ENCODE results near the gene SND1. TPM values are rescaled to one million over a fixed set of nuclear protein-coding genes. Genes with fewer than 3 reads are reported as not detected.

SND1 gene
- total and polyA plus RNA-seq, 2 donors (not counting 1 experiment from before 2014, with no cell fraction given), result 44.4 to 165 TPM

DNA sequence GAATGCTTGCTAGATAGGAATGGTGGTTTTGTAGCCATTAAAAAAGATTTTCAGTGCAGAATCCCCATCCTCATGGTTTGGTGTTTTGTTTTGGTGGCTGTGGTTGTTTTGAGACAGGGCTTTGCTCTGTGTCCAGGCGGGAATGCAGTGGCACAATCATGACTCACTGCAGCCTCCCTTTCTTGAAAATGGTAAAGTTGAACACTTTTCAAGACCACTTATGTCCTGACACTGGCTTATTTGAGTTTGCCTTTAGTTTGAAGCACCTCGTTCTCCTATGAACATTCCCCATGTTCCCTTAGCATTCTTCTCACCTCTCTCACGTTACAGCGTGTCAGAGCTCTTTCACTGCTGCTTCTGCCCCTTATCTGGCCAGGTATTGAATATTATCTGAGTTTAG is 239.2 kb downstream of the SND1 start:
- H3K4me2 ChIP-seq (replicated peaks; ENCODE audit: low read depth, low read length, poor library complexity, severe bottlenecking), result no peak overlapping the region
- intact Hi-C loops (cut with micrococcal nuclease), result no loop called here
- ChIA-PET POLR2A (no interaction called here), CTCF (no interaction called here)
- no peaks in the 10 kb centered on the region for H4K20me1 ChIP-seq (ENCODE audit: control insufficient read depth, insufficient read depth, low read length, poor library complexity, severe bottlenecking)
- no peaks in the 10 kb centered on the region for H3K4me1 ChIP-seq (ENCODE audit: control insufficient read depth in 2 of 2, insufficient read depth in 2 of 2, low read length in 2 of 2)
- no peak for ATAC-seq (ENCODE audit: low read depth)
- H3K4me3 Mint-ChIP-seq, result no peak overlapping the region
- no peak overlapping the region for H3K9ac ChIP-seq (ENCODE audit: low read length)
- peaks cover 4% of the 10 kb centered on the region for H3K79me2 ChIP-seq (ENCODE audit: control insufficient read depth, insufficient read depth, low read length)
- no peaks in the 10 kb centered on the region for H3K27me3 Mint-ChIP-seq
- H3K9me3 Mint-ChIP-seq (ENCODE audit: insufficient read depth), result no peaks in the 10 kb centered on the region
- H2AFZ ChIP-seq (ENCODE audit: insufficient read depth, low read depth, low read length, poor library complexity, severe bottlenecking), result no peak overlapping the region
- no peak for TF ChIP-seq EZH2 (IDR thresholded peaks at IDR 0.05; ENCODE audit: borderline replicate concordance, insufficient read depth, low read depth, low read length, poor library complexity, severe bottlenecking)
- TF ChIP-seq, protein P1, sequence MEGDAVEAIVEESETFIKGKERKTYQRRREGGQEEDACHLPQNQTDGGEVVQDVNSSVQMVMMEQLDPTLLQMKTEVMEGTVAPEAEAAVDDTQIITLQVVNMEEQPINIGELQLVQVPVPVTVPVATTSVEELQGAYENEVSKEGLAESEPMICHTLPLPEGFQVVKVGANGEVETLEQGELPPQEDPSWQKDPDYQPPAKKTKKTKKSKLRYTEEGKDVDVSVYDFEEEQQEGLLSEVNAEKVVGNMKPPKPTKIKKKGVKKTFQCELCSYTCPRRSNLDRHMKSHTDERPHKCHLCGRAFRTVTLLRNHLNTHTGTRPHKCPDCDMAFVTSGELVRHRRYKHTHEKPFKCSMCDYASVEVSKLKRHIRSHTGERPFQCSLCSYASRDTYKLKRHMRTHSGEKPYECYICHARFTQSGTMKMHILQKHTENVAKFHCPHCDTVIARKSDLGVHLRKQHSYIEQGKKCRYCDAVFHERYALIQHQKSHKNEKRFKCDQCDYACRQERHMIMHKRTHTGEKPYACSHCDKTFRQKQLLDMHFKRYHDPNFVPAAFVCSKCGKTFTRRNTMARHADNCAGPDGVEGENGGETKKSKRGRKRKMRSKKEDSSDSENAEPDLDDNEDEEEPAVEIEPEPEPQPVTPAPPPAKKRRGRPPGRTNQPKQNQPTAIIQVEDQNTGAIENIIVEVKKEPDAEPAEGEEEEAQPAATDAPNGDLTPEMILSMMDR (IDR thresholded peaks at IDR 0.05), result no peak
- 100% methylated on average over 1 of the region's 4 CpGs for WGBS (ENCODE audit: insufficient coverage)
- no peak overlapping the region for H3K4me3 ChIP-seq (ENCODE audit: control extremely low read depth in 1 of 5, extremely low read depth in 1 of 5, insufficient read depth in 1 of 5, low read depth in 2 of 5, low read length in 4 of 5)
- H3K4me1 Mint-ChIP-seq, result peaks cover 5% of the 10 kb centered on the region
- H3K9me3 ChIP-seq (ENCODE audit: control extremely low read depth in 1 of 3, control insufficient read depth in 2 of 3, insufficient read depth in 1 of 3, low read length in 2 of 3), result no peaks in the 10 kb centered on the region
- DNase-seq, result no peak
- no peak overlapping the region for H3K27ac Mint-ChIP-seq
- H3K27ac ChIP-seq (ENCODE audit: low read length in 2 of 2), result no peak overlapping the region
- peaks cover 0 to 31% of the 10 kb centered on the region in 2 experiments for H3K36me3 ChIP-seq (replicated peaks in 1 of 2; ENCODE audit: control extremely low read depth in 1 of 2, control insufficient read depth in 1 of 2, extremely low read depth in 1 of 2, insufficient read depth in 2 of 2, low read length in 1 of 2)
- no peaks in the 10 kb centered on the region for H3K27me3 ChIP-seq (replicated peaks in 1 of 4; ENCODE audit: control extremely low read depth in 1 of 4, control insufficient read depth in 3 of 4, insufficient read depth in 4 of 4, low read length in 3 of 4)

DNA sequence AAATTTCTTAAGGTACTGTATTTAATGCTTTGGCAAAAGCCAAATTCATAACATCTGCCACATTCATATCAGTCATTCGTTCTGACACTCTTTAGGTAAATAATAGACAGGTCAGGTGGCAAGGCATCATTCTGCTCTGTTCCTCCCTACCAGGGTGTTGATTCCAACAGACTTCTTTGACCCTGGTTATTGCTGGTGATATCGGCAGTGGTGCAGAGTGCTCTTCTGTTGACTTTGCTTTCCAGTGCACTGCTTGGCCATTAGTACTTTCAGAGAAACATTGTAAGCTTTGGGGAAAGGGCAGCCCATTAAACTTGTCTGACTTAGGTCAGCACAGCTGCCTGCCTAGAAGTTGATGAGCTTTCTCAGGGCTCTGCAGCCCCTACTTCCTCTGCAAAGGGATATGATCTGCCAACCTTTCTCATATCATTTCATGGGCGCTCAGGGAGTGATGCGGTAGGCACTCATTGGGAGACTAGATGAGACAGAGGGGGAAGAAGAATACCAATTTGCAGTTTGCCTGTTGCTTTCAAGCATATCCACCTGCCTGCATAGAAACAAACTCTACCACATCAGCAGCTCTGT is 240.0 kb downstream of the SND1 start:
- Histone ChIP-seq H3K4me2 (replicated peaks; ENCODE audit: low read depth, low read length, poor library complexity, severe bottlenecking) (no peak overlapping the region), H3K36me3 (replicated peaks in 1 of 2; ENCODE audit: control extremely low read depth in 1 of 2, control insufficient read depth in 1 of 2, extremely low read depth in 1 of 2, insufficient read depth in 2 of 2, low read length in 1 of 2) (peaks cover 0 to 31% of the 10 kb centered on the region in 2 experiments), H3K9me3 (ENCODE audit: control extremely low read depth in 1 of 3, control insufficient read depth in 2 of 3, insufficient read depth in 1 of 3, low read length in 2 of 3) (no peaks in the 10 kb centered on the region), H3K4me1 (ENCODE audit: control insufficient read depth in 2 of 2, insufficient read depth in 2 of 2, low read length in 2 of 2) (no peaks in the 10 kb centered on the region), H3K9ac (ENCODE audit: low read length) (no peak overlapping the region), H3K79me2 (ENCODE audit: control insufficient read depth, insufficient read depth, low read length) (peaks cover 9% of the 10 kb centered on the region), H2AFZ (ENCODE audit: insufficient read depth, low read depth, low read length, poor library complexity, severe bottlenecking) (no peak overlapping the region), H3K4me3 (ENCODE audit: control extremely low read depth in 1 of 5, extremely low read depth in 1 of 5, insufficient read depth in 1 of 5, low read depth in 2 of 5, low read length in 4 of 5) (no peak overlapping the region), H3K27ac (ENCODE audit: low read length in 2 of 2) (no peak overlapping the region), H4K20me1 (ENCODE audit: control insufficient read depth, insufficient read depth, low read length, poor library complexity, severe bottlenecking) (no peaks in the 10 kb centered on the region), H3K27me3 (replicated peaks in 1 of 4; ENCODE audit: control extremely low read depth in 1 of 4, control insufficient read depth in 3 of 4, insufficient read depth in 4 of 4, low read length in 3 of 4) (no peaks in the 10 kb centered on the region)
- TF ChIP-seq EZH2 (IDR thresholded peaks at IDR 0.05; ENCODE audit: borderline replicate concordance, insufficient read depth, low read depth, low read length, poor library complexity, severe bottlenecking), result no peak
- ChIA-PET POLR2A (no interaction called here), CTCF (no interaction called here)
- no CpG with 5 or more reads among the region's 4 CpGs for WGBS (ENCODE audit: insufficient coverage)
- Mint-ChIP-seq H3K4me1 (peaks cover 5% of the 10 kb centered on the region), H3K4me3 (no peak overlapping the region), H3K27me3 (no peaks in the 10 kb centered on the region), H3K9me3 (ENCODE audit: insufficient read depth) (no peaks in the 10 kb centered on the region), H3K27ac (no peak overlapping the region)
- ATAC-seq (ENCODE audit: low read depth) (no peak), DNase-seq (no peak)
- intact Hi-C loops (cut with micrococcal nuclease), result no loop called here

All from B cell (primary cell).